Stimulated activated CD8-positive, alpha-beta memory T cell treated with anti-CD3 and anti-CD28 coated beads, Interleukin-4, amount 100 ng/mL, for 24 hours (primary cell): Measurements from ENCODE around the gene RIMBP2.

Experiments used
- DNase-seq: peaks from one replicate; pipeline ENCODE4 v3.0.0-alpha.2; 2020; ENCODE audit warnings: low read depth

Gene RIMBP2

GRCh38 chr12:130441771-130442760 is 274.0 kb downstream of the RIMBP2 start:
- no peak for DNase-seq

- no peak for DNase-seq
Observed at GRCh38 chr12:130440411-130441080, 275.6 kb downstream of the RIMBP2 start.

- DNase-seq = no peak
Observed at GRCh38 chr12:130439250-130439649, 276.8 kb downstream of the RIMBP2 start.

GRCh38 chr12:130438711-130439110 is 277.4 kb downstream of the RIMBP2 start:
- no peak for DNase-seq

GRCh38 chr12:130438243-130438620 is 277.9 kb downstream of the RIMBP2 start:
- no peak for DNase-seq

GRCh38 chr12:130437555-130438242 is 278.4 kb downstream of the RIMBP2 start:
- DNase-seq = no peak

GRCh38 chr12:130436741-130437501 is 279.2 kb downstream of the RIMBP2 start:
- no peak for DNase-seq

GRCh38 chr12:130435826-130436225 is 280.3 kb downstream of the RIMBP2 start:
- no peak for DNase-seq

GRCh38 chr12:130435331-130435730 is 280.8 kb downstream of the RIMBP2 start:
- no peak for DNase-seq

GRCh38 chr12:130434560-130434959 is 281.5 kb downstream of the RIMBP2 start:
- no peak for DNase-seq

GRCh38 chr12:130433834-130434233 is 282.3 kb downstream of the RIMBP2 start:
- DNase-seq = no peak

GRCh38 chr12:130433411-130433810 is 282.7 kb downstream of the RIMBP2 start:
- no peak for DNase-seq

GRCh38 chr12:130431176-130431575 is 284.9 kb downstream of the RIMBP2 start:
- DNase-seq = no peak

- DNase-seq = no peak
Observed at GRCh38 chr12:130429656-130430505, 286.2 kb downstream of the RIMBP2 start.

- DNase-seq = no peak
Observed at GRCh38 chr12:130428116-130428515, 288.0 kb downstream of the RIMBP2 start.

GRCh38 chr12:130427381-130427887 is 288.7 kb downstream of the RIMBP2 start:
- no peak for DNase-seq

GRCh38 chr12:130425698-130426245 is 290.3 kb downstream of the RIMBP2 start:
- no peak for DNase-seq

GRCh38 chr12:130424858-130425697 is 291.0 kb downstream of the RIMBP2 start:
- DNase-seq = no peak
